IMR-90 (cell line): ENCODE data around the gene BICD2. TPM values are rescaled to one million over a fixed set of nuclear protein-coding genes. Genes with fewer than 3 reads are reported as not detected.

Experiments
- ATAC-seq: fragments of 200-7000 bp; cut with Tn5 transposase; 2 replicates; pipeline ENCODE4 v1.9.1; 2020; ENCODE audit warnings: low read depth, mild to moderate bottlenecking, moderate library complexity
- BruUV-seq: library from RNA; stranded (reverse); fragments of 400-500 nt; replicated peaks from 2 replicates; lab custom pipeline; 2021; lab: Mats Ljungman, UMichigan
- CTCF ChIA-PET: fragments of 300-600 bp; formaldehyde crosslinking; extraction: SDS; loops from one replicate; lab custom pipeline; 2021; ENCODE audit warnings: antibody characterized with exemption; lab: Yijun Ruan, JAX
- POLR2A ChIA-PET: fragments of 300-600 bp; sonication (Branson Sonifier 250); formaldehyde crosslinking; loops from one replicate; lab custom pipeline; 2022; ENCODE audit warnings: antibody characterized with exemption; ENCODE audit not compliant: unreplicated experiment; lab: Charles Lee
- DNase-seq: peaks from one replicate; pipeline ENCODE4 v3.0.0; 2013
- H2AFZ ChIP-seq: replicated peaks from 2 replicates; pipeline ENCODE3; 2013; ENCODE audit warnings: low read length, mild to moderate bottlenecking; ENCODE audit not compliant: poor library complexity
- H2AK5ac ChIP-seq: 2 replicates; pipeline ENCODE4 v1.6.1; 2013; ENCODE audit warnings: low read depth, low read length, inconsistent platforms
- H2AK9ac ChIP-seq: replicated peaks from 2 replicates; pipeline ENCODE3; 2013; ENCODE audit warnings: mild to moderate bottlenecking, low read depth, low read length, moderate library complexity; ENCODE audit not compliant: poor library complexity
- H2BK120ac ChIP-seq: 2 replicates; pipeline ENCODE4 v1.6.1; 2013; ENCODE audit warnings: low read depth, low read length, inconsistent platforms
- H2BK15ac ChIP-seq: 3 replicates; pipeline ENCODE4 v1.6.1; 2013; ENCODE audit warnings: low read depth, low read length, inconsistent platforms
- H2BK20ac ChIP-seq: 2 replicates; pipeline ENCODE4 v1.6.1; 2013; ENCODE audit warnings: low read depth, mild to moderate bottlenecking, inconsistent platforms, low read length, moderate library complexity
- H2BK5ac ChIP-seq: 2 replicates; pipeline ENCODE4 v1.6.1; 2013; ENCODE audit warnings: mild to moderate bottlenecking, low read depth, low read length, inconsistent platforms; ENCODE audit not compliant: poor library complexity, severe bottlenecking
- H3K14ac ChIP-seq: replicated peaks from 2 replicates; pipeline ENCODE4 v1.6.1; 2013; ENCODE audit warnings: low read depth, low read length, inconsistent platforms
- H3K18ac ChIP-seq: 2 replicates; pipeline ENCODE4 v1.6.1; 2013; ENCODE audit warnings: low read depth, low read length, control low read depth
- H3K23ac ChIP-seq: 2 replicates; pipeline ENCODE4 v1.6.1; 2013; ENCODE audit warnings: low read depth, low read length, inconsistent platforms
- H3K27ac ChIP-seq: 2 replicates; pipeline ENCODE4 v1.5.1; 2013; ENCODE audit warnings: mild to moderate bottlenecking, control low read depth, low read length; ENCODE audit not compliant: insufficient read depth
- H3K27me3 ChIP-seq: 2 replicates; pipeline ENCODE4 v1.6.1; 2013; ENCODE audit warnings: low read length; ENCODE audit not compliant: control insufficient read depth, insufficient read depth
- H3K36me3 ChIP-seq: 2 replicates; pipeline ENCODE4 v1.6.1; 2013; ENCODE audit warnings: low read length, mixed read lengths; ENCODE audit not compliant: control insufficient read depth, insufficient read depth
- H3K4ac ChIP-seq: 2 replicates; pipeline ENCODE4 v1.6.1; 2013; ENCODE audit warnings: low read depth, low read length, inconsistent platforms
- H3K4me1 ChIP-seq: 2 replicates; pipeline ENCODE4 v1.6.1; 2013; ENCODE audit warnings: low read length, mixed read lengths; ENCODE audit not compliant: control insufficient read depth, insufficient read depth
- H3K4me2 ChIP-seq: 2 replicates; pipeline ENCODE4 v1.6.1; 2013; ENCODE audit warnings: low read depth, mild to moderate bottlenecking, control low read depth, low read length, moderate library complexity
- H3K4me3 ChIP-seq: 2 replicates; pipeline ENCODE4 v1.5.1; 2013; ENCODE audit warnings: low read depth, mild to moderate bottlenecking, control low read depth, low read length, moderate library complexity; ENCODE audit not compliant: insufficient read depth
- H3K56ac ChIP-seq: 2 replicates; pipeline ENCODE4 v1.6.1; 2013; ENCODE audit warnings: low read length, inconsistent platforms; ENCODE audit not compliant: insufficient read depth; ENCODE audit errors: extremely low read depth
- H3K79me1 ChIP-seq, 2 experiments: 2 replicates each; pipeline ENCODE4 v1.6.1; 2013; ENCODE audit warnings: low read length in 2 of 2, inconsistent platforms in 1 of 2, low read depth in 1 of 2
- H3K9ac ChIP-seq: 2 replicates; pipeline ENCODE4 v1.6.1; 2013; ENCODE audit warnings: low read depth, low read length, control low read depth
- H3K9me1 ChIP-seq: 2 replicates; pipeline ENCODE4 v1.6.1; 2013; ENCODE audit warnings: low read length, inconsistent platforms; ENCODE audit not compliant: insufficient read depth
- H3K9me3 ChIP-seq: 2 replicates; pipeline ENCODE4 v1.6.1; 2013; ENCODE audit warnings: low read length; ENCODE audit not compliant: control insufficient read depth, insufficient read depth
- H4K20me1 ChIP-seq: 2 replicates; pipeline ENCODE4 v1.6.1; 2013; ENCODE audit warnings: low read length, inconsistent platforms; ENCODE audit not compliant: insufficient read depth
- H4K5ac ChIP-seq: 2 replicates; pipeline ENCODE4 v1.6.1; 2013; ENCODE audit warnings: mild to moderate bottlenecking, low read depth, low read length, control low read depth
- H4K8ac ChIP-seq, 2 experiments: 2 replicates each; pipeline ENCODE4 v1.6.1; 2013; ENCODE audit warnings: low read depth in 2 of 2, low read length in 2 of 2, control low read depth in 1 of 2, inconsistent platforms in 1 of 2
- H4K91ac ChIP-seq: 2 replicates; pipeline ENCODE4 v1.6.1; 2013; ENCODE audit warnings: low read depth, low read length, inconsistent platforms; ENCODE audit not compliant: insufficient read depth
- CTCF ChIP-seq: conservative IDR thresholded peaks from 2 replicates; pipeline ENCODE4 v1.5.1; 2012; ENCODE audit warnings: mild to moderate bottlenecking, low read depth, low read length, improper control_type of control experiment
- ELK1 ChIP-seq: fragments of 150-350 bp; IDR thresholded peaks from 2 replicates; pipeline ENCODE4 v1.6.1; 2016; ENCODE audit warnings: low read depth, mild to moderate bottlenecking, low read length, moderate library complexity, borderline replicate concordance
- FOS ChIP-seq: fragments of 150-350 bp; IDR thresholded peaks from 2 replicates; pipeline ENCODE4 v1.6.1; 2016; ENCODE audit warnings: low read depth, low read length
- POLR2A ChIP-seq: IDR thresholded peaks from 2 replicates; pipeline ENCODE4 v1.6.1; 2012; ENCODE audit warnings: mild to moderate bottlenecking, low read depth, low read length
- WGBS, 2 experiments: methylation state at CpG; one replicate each; pipeline versions ENCODE4 v1.1.5 to v1.1.7; 2013; ENCODE audit warnings: missing lambda C conversion rate in 2 of 2; ENCODE audit not compliant: insufficient read length in 1 of 2; ENCODE audit errors: extremely low coverage in 2 of 2; 5-methylcytosine and 5-hydroxymethylcytosine counted together
- dilution Hi-C: fragments of 300-500 bp; cut with HindIII; formaldehyde crosslinking; loops from one replicate; pipeline ENCODE4 v1.14.3; 2018; ENCODE audit warnings: low sequenced_read_pairs; ENCODE audit not compliant: unreplicated experiment
- in situ Hi-C: fragments of 300-500 bp; cut with MboI; formaldehyde crosslinking; loops from 3 replicates; pipeline ENCODE4 v1.14.3; 2019; ENCODE audit warnings: low sequenced_read_pairs, inconsistent platforms, mixed read lengths
- intact Hi-C: fragments of 100-400 bp; cut with micrococcal nuclease; formaldehyde crosslinking; loops from 2 replicates; pipeline ENCODE4 v1.10.0; 2022
- polyA plus RNA-seq, 3 experiments: library from polyadenylated mRNA; depleted of rRNA; stranded (reverse); fragments of >200 nt; gene quantifications; 2 replicates each; pipeline ENCODE4 v1.2.3, GENCODE V29; 2012; ENCODE audit warnings: low replicate concordance in 1 of 3
- total RNA-seq: library from RNA; depleted of rRNA; stranded (reverse); fragments of >200 nt; gene quantifications from 2 replicates; pipeline ENCODE4 v1.2.3, GENCODE V29; 2012

Gene BICD2
- total and polyA plus RNA-seq, 2 of the 4 experiments (the other 2 are of a cell fraction) = 21.5 to 35.7 TPM

- CTCF ChIA-PET = interaction anchor here (0.6 kb wide), 1 partner anchor 8 kb away, joined by 4 read pairs; no protein-coding TSS in a partner anchor
These were observed 77.7 kb downstream of the BICD2 start for GRCh38 chr9:92686954-92687353.

More at GRCh38 chr9:92686954-92687353, 77.7 kb downstream of the BICD2 start:
- Histone ChIP-seq H3K4me1 (no peaks in the 10 kb centered on the region), H3K23ac (no peak overlapping the region), H2AFZ (no peak overlapping the region), H3K9me3 (0 out of 2 replicates have a peak, but pooled peaks cover 2% of the 10 kb centered on the region), H3K27me3 (no peaks in the 10 kb centered on the region), H2BK5ac (no peak overlapping the region), H3K14ac (no peak overlapping the region), H3K4me3 (no peak overlapping the region), H3K56ac (no peak overlapping the region), H3K4me2 (no peak overlapping the region), H2BK15ac (no peak overlapping the region), H2BK120ac (no peak overlapping the region), H3K4ac (no peak overlapping the region), H4K5ac (no peak overlapping the region), H2AK5ac (no peak overlapping the region), H3K79me1 (no peaks in the 10 kb centered on the region), H4K8ac (no peak overlapping the region), H2BK20ac (no peak overlapping the region), H3K36me3 (no peaks in the 10 kb centered on the region), H4K91ac (no peak overlapping the region), H2AK9ac (no peak overlapping the region), H3K27ac (no peak overlapping the region), H3K9me1 (no peaks in the 10 kb centered on the region), H3K18ac (no peak overlapping the region), H4K20me1 (no peaks in the 10 kb centered on the region), H3K9ac (no peak overlapping the region)
- BruUV-seq = no TSS peak
- ATAC-seq (no peak), DNase-seq (no peak)
- TF ChIP-seq CTCF (0 out of 2 replicates have a peak, but pooled peaks have one; percentile 9), POLR2A (no peak), ELK1 (no peak), FOS (no peak)
- POLR2A ChIA-PET = no interaction called here
- in situ Hi-C loops = no loop called here
- intact Hi-C loops = no loop called here
- WGBS, 2 experiments = no CpG with 5 or more reads among the region's 3 CpGs
- dilution Hi-C loops = no loop called here
